ENCODE measurements around the gene GOLGA7B. TPM values are rescaled to one million over a fixed set of nuclear protein-coding genes. Genes with fewer than 3 reads are reported as not detected.

GOLGA7B gene
- total and polyA plus RNA-seq, 9 of the 15 experiments (the other 6 are each of a cell fraction or from before 2014, with no cell fraction given): 0.03 to 0.07 (median 0.04) TPM; not detected in 3

GRCh38 chr10:97842656-97843280 is 6.9 kb upstream of the GOLGA7B start (continued):
- TF ChIP-seq E4F1 (CRISPR knock-in tag; IDR thresholded peaks at IDR 0.05; ENCODE audit: borderline replicate concordance): no peak

DNA sequence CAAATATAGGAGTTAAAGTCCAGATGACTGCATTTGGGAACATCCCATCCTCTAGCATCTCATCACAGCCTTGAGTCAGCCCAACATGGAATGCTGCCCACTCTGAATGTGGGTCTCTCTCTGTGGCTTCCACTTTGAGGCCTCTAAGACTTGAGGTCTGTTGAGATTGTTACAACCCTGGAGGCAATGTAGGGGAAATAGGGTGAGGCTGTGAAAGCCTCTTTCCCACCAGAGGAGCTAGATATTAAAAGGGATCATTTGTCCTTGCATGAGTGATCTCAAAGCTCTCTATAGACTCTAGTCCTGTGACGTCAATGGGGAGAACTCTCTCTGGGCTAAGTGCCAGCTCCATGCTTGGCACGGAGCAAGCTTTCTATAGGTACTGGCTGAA is 6.4 kb upstream of the GOLGA7B start:
- Histone ChIP-seq H3K9ac (ENCODE audit: insufficient read depth in 1 of 2, low read depth in 2 of 2, low read length in 2 of 2) (no peak overlapping the region), H4K20me1 (replicated peaks; ENCODE audit: control insufficient read depth, insufficient read depth, low read length) (no peaks in the 10 kb centered on the region), H3K36me3 (ENCODE audit: control insufficient read depth, insufficient read depth, low read length) (no peaks in the 10 kb centered on the region), H3K27me3 (ENCODE audit: control insufficient read depth in 2 of 2, insufficient read depth in 2 of 2, low read length in 2 of 2) (no peaks in the 10 kb centered on the region; a peak in 1 of 5 replicates), H3K27ac (ENCODE audit: extremely low read depth, low read depth, low read length) (no peak overlapping the region), H3K4me3 (no peak overlapping the region), H3K9me3 (replicated peaks; ENCODE audit: control insufficient read depth, insufficient read depth, low read depth, low read length) (no peaks in the 10 kb centered on the region), H3K4me1 (replicated peaks in 1 of 2; ENCODE audit: control insufficient read depth in 2 of 2, insufficient read depth in 2 of 2, low read length in 2 of 2) (peaks cover 7 to 22% of the 10 kb centered on the region in 2 experiments; a peak in 4 of 5 replicates), H3K79me2 (ENCODE audit: control insufficient read depth, insufficient read depth, low read length) (no peaks in the 10 kb centered on the region), H2AFZ (ENCODE audit: low read depth, low read length) (no peak overlapping the region), H3K9me1 (ENCODE audit: control insufficient read depth, insufficient read depth, low read length) (no peaks in the 10 kb centered on the region), H3K4me2 (ENCODE audit: insufficient read depth, low read length) (no peak overlapping the region)
- no TSS peak for BruUV-seq (replicated peaks)
- FAIRE-seq (no peak), ATAC-seq (no peak), DNase-seq (ENCODE audit: extremely low read depth in 1 of 4, low spot score in 3 of 4) (no peak)
- ChIA-PET CTCF (ENCODE audit: low intra/inter-chr PET ratio) (no interaction called here), POLR2A (interaction anchor here (0.5 to 0.7 kb wide), 3 partner anchors 17 to 381 kb away, joined by 3 to 4 read pairs (median 3); no protein-coding TSS in a partner anchor)
- WGBS (ENCODE audit: insufficient coverage, low coverage, missing lambda C conversion rate): 0% methylated on average over 2 of the region's 2 CpGs
- intact Hi-C loops (cut with micrococcal nuclease): no loop called here
- TF ChIP-seq SMARCB1 (IDR thresholded peaks at IDR 0.05; ENCODE audit: insufficient read length, low read depth) (no peak), ERF (CRISPR knock-in tag; IDR thresholded peaks at IDR 0.05) (no peak)
- TF ChIP-seq, protein P1, sequence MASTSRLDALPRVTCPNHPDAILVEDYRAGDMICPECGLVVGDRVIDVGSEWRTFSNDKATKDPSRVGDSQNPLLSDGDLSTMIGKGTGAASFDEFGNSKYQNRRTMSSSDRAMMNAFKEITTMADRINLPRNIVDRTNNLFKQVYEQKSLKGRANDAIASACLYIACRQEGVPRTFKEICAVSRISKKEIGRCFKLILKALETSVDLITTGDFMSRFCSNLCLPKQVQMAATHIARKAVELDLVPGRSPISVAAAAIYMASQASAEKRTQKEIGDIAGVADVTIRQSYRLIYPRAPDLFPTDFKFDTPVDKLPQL (IDR thresholded peaks at IDR 0.05; ENCODE audit: extremely low read depth, insufficient read length): no peak
- in situ Hi-C loops (cut with MboI): no loop called here

All from K562 (cell line).